Measurements from ENCODE around the gene TIAM1.

Gene TIAM1

GRCh38 chr21:31337086-31337485, 7.0 kb downstream of the TIAM1 start:
- Histone ChIP-seq H3K4me3 (replicated peaks; ENCODE audit: low read depth, low read length) (no peak overlapping the region), H3K36me3 (ENCODE audit: control insufficient read depth, insufficient read depth, low read length) (no peaks in the 10 kb centered on the region), H3K27me3 (replicated peaks; ENCODE audit: control insufficient read depth, insufficient read depth, low read length) (no peaks in the 10 kb centered on the region; the same call in 1 of the 2 replicates)
- TF ChIP-seq, protein P1, sequence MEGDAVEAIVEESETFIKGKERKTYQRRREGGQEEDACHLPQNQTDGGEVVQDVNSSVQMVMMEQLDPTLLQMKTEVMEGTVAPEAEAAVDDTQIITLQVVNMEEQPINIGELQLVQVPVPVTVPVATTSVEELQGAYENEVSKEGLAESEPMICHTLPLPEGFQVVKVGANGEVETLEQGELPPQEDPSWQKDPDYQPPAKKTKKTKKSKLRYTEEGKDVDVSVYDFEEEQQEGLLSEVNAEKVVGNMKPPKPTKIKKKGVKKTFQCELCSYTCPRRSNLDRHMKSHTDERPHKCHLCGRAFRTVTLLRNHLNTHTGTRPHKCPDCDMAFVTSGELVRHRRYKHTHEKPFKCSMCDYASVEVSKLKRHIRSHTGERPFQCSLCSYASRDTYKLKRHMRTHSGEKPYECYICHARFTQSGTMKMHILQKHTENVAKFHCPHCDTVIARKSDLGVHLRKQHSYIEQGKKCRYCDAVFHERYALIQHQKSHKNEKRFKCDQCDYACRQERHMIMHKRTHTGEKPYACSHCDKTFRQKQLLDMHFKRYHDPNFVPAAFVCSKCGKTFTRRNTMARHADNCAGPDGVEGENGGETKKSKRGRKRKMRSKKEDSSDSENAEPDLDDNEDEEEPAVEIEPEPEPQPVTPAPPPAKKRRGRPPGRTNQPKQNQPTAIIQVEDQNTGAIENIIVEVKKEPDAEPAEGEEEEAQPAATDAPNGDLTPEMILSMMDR (IDR thresholded peaks at IDR 0.05; ENCODE audit: insufficient read depth, low read length, poor library complexity, severe bottlenecking) = no peak
- DNase-seq (ENCODE audit: extremely low read depth, insufficient read length) = no peak

DNA sequence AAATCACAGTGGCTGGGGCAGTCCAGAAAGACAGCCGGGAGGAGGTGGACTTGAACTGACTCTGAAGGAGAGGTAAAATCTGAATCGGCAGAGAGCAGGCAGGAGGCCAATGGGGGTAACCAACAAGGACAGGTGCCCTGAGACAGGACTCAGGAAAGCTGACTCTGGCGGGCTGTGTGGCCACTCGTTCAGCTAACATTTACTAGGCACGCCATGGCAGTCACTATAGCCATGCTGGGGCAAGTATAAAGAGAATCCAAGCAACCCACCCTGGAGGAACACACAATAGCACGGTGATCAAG, 7.4 kb downstream of the TIAM1 start:
- TF ChIP-seq, protein P1 (IDR thresholded peaks at IDR 0.05; ENCODE audit: insufficient read depth, low read length, poor library complexity, severe bottlenecking) = no peak
- no peak for DNase-seq (ENCODE audit: extremely low read depth, insufficient read length)
- H3K27me3 ChIP-seq (replicated peaks; ENCODE audit: control insufficient read depth, insufficient read depth, low read length) = no peaks in the 10 kb centered on the region; the same call in 1 of the 2 replicates
- H3K4me3 ChIP-seq (replicated peaks; ENCODE audit: low read depth, low read length) = no peak overlapping the region
- H3K36me3 ChIP-seq (ENCODE audit: control insufficient read depth, insufficient read depth, low read length) = no peaks in the 10 kb centered on the region

DNA sequence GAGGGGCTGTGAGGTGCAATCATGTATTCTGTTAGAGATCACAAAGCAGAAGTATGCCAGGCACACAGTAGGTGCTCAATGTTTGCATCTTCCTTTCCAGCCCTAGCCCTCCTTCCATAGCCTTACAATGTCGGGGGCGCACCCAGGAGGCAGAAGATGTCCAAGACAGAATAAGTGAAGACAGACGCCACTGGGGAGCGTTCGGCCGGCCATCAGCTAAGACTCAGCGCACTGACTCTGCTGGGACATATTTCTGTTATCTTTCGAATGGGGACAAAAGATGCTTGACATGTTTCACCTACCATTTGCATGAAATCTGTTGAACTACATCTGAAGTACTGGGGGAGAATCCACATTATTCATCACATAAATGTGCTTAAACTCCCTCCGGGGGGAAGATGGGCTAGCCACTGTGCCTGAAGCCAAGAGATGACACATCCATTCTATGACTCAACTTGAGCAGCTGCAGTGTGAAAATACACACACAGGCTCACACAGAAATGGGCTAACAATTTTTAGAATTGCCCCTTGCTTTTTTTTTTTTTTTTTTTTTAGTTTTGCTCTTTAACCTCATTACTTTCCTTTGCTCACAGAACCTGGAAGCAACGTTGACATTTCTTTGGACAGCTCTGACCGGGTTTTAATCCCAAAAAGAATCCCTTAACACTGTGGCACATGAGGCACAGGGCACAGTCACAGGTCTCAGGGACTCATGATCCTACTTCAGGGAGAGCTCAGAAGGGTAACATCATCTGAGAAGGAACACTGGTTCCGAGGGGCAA, 7.9 kb downstream of the TIAM1 start:
- Histone ChIP-seq H3K36me3 (ENCODE audit: control insufficient read depth, insufficient read depth, low read length) (no peaks in the 10 kb centered on the region), H3K4me3 (replicated peaks; ENCODE audit: low read depth, low read length) (no peak overlapping the region), H3K27me3 (replicated peaks; ENCODE audit: control insufficient read depth, insufficient read depth, low read length) (no peaks in the 10 kb centered on the region; the same call in 1 of the 2 replicates)
- TF ChIP-seq, protein P1 (IDR thresholded peaks at IDR 0.05; ENCODE audit: insufficient read depth, low read length, poor library complexity, severe bottlenecking) = no peak
- DNase-seq (ENCODE audit: extremely low read depth, insufficient read length) = no peak

- Histone ChIP-seq H3K4me3 (replicated peaks; ENCODE audit: low read depth, low read length) (no peak overlapping the region), H3K27me3 (replicated peaks; ENCODE audit: control insufficient read depth, insufficient read depth, low read length) (no peaks in the 10 kb centered on the region; the same call in 1 of the 2 replicates), H3K36me3 (ENCODE audit: control insufficient read depth, insufficient read depth, low read length) (no peaks in the 10 kb centered on the region)
- no peak for DNase-seq (ENCODE audit: extremely low read depth, insufficient read length)
- TF ChIP-seq, protein P1 (IDR thresholded peaks at IDR 0.05; ENCODE audit: insufficient read depth, low read length, poor library complexity, severe bottlenecking) = no peak
Observed at GRCh38 chr21:31334648-31335121, 9.4 kb downstream of the TIAM1 start.

- Histone ChIP-seq H3K4me3 (replicated peaks; ENCODE audit: low read depth, low read length) (no peak overlapping the region), H3K36me3 (ENCODE audit: control insufficient read depth, insufficient read depth, low read length) (no peaks in the 10 kb centered on the region), H3K27me3 (replicated peaks; ENCODE audit: control insufficient read depth, insufficient read depth, low read length) (no peaks in the 10 kb centered on the region; the same call in 1 of the 2 replicates)
- DNase-seq (ENCODE audit: extremely low read depth, insufficient read length) = no peak
- TF ChIP-seq, protein P1 (IDR thresholded peaks at IDR 0.05; ENCODE audit: insufficient read depth, low read length, poor library complexity, severe bottlenecking) = no peak
Observed at GRCh38 chr21:31332525-31332924, 11.5 kb downstream of the TIAM1 start.

Measured in GM06990 (cell line).